ENCODE measurements around the gene C3. TPM values are rescaled to one million over a fixed set of nuclear protein-coding genes. Genes with fewer than 3 reads are reported as not detected.
A peak's percentile ranks its signal among the peaks of the same experiment; 100 is the strongest.

Gene C3
- total RNA-seq, 1 donor from 2014 or later, result 1.5 TPM

DNA sequence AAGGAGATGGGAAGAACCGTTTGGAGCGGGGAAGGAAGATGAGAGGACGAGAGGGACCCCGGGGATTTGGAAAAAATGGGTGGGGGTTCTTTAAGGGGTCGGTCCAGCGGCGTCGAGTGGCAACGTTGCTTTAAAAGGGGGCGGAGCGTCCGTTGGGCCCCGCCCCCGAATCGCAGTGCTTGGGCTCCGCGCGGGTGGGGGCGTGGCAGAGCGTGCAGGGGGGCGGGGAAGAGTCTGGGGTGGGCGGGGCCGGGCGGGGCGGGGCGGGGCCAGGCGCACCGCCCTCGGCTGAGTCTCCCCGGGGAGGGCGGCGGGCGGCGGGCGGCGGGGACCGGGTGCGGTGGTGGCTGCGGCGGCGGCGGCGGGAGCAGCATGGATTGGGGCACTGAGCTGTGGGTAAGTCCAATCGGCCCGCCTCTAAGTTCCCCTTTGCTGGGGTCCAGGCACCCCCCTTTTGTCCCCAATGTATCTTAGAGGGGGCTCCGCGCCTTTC, 19.0 kb upstream of the C3 start, which contains the start of gene TRIP10:
Gene TRIP10, plus strand, starts transcription at position 291 of the 493 bp plus-strand sequence. Its CDS starts 82 bp downstream, at position 373.
- Mint-ChIP-seq H3K9me3 (no peaks in the 10 kb centered on the region), H3K4me1 (peaks cover 56% of the 10 kb centered on the region), H3K4me3 (peak within 1 kb of the TSS; percentile 97), H3K36me3 (peaks cover 4% of the 10 kb centered on the region), H3K27ac (peak within 1 kb of the TSS; percentile 25), H3K27me3 (ENCODE audit: insufficient read depth, low read depth) (peaks cover 6% of the 10 kb centered on the region)
- H3K9ac ChIP-seq, result no peak within 1 kb of the TSS
- no peaks in the 10 kb centered on the region for H3K36me3 ChIP-seq
- peaks cover 64% of the 10 kb centered on the region for H3F3A ChIP-seq (ENCODE audit: low read depth)
- no peaks in the 10 kb centered on the region for H3K9me3 ChIP-seq (ENCODE audit: low read depth)
- no peak within 1 kb of the TSS for H3K27ac ChIP-seq
- H3K4me1 ChIP-seq, result peaks cover 47% of the 10 kb centered on the region
- no peaks in the 10 kb centered on the region for H4K20me1 ChIP-seq (ENCODE audit: low read depth)
- H3K4me3 ChIP-seq, result peak within 1 kb of the TSS; percentile 80
- peak within 1 kb of the TSS; percentile 81 for H3K4me2 ChIP-seq
- H3K27me3 ChIP-seq, result no peaks in the 10 kb centered on the region
- no peak for TF ChIP-seq EZH2phosphoT487 (IDR thresholded peaks at IDR 0.05)
- TF ChIP-seq, protein P1, sequence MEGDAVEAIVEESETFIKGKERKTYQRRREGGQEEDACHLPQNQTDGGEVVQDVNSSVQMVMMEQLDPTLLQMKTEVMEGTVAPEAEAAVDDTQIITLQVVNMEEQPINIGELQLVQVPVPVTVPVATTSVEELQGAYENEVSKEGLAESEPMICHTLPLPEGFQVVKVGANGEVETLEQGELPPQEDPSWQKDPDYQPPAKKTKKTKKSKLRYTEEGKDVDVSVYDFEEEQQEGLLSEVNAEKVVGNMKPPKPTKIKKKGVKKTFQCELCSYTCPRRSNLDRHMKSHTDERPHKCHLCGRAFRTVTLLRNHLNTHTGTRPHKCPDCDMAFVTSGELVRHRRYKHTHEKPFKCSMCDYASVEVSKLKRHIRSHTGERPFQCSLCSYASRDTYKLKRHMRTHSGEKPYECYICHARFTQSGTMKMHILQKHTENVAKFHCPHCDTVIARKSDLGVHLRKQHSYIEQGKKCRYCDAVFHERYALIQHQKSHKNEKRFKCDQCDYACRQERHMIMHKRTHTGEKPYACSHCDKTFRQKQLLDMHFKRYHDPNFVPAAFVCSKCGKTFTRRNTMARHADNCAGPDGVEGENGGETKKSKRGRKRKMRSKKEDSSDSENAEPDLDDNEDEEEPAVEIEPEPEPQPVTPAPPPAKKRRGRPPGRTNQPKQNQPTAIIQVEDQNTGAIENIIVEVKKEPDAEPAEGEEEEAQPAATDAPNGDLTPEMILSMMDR (IDR thresholded peaks at IDR 0.05), result no peak
- TF ChIP-seq EZH2 (IDR thresholded peaks at IDR 0.05), result no peak
- peak; percentile 94 for DNase-seq (ENCODE audit: low spot score)
- H3K79me2 ChIP-seq (ENCODE audit: low read depth), result peaks cover 33% of the 10 kb centered on the region
- H2AFZ ChIP-seq (replicated peaks), result peak within 1 kb of the TSS; percentile 13

DNA sequence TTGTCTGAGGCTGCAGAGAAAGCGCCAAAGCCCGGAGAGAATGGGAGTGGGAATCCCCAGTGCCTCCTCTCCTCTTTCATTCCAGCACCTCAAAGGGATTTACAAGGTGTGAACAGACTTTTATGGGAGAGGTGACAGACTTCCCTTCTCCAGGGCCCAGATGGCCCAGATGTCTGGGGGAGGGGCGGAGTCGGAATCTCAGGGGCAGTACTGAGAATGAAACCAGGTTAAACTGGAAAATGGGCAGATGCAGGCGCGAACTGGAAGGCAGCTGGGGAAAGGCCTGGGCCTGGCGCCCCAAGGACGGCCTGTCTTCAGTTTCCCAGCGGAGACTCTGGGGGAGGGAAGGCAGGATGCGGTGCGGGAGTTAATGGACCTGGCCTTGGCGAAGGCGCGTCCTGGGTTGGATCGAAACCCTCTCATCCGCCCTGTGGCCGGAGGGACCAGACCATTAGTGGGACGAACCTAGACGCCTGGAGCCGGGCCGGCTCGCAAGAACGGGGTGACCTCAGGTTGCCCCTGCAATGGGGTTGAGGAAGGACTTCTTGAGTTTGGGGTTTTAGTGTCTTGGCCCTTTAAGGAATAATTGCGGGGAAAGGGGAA, 18.4 kb upstream of the C3 start:
- H3K79me2 ChIP-seq (ENCODE audit: low read depth), result peaks cover 33% of the 10 kb centered on the region

DNA sequence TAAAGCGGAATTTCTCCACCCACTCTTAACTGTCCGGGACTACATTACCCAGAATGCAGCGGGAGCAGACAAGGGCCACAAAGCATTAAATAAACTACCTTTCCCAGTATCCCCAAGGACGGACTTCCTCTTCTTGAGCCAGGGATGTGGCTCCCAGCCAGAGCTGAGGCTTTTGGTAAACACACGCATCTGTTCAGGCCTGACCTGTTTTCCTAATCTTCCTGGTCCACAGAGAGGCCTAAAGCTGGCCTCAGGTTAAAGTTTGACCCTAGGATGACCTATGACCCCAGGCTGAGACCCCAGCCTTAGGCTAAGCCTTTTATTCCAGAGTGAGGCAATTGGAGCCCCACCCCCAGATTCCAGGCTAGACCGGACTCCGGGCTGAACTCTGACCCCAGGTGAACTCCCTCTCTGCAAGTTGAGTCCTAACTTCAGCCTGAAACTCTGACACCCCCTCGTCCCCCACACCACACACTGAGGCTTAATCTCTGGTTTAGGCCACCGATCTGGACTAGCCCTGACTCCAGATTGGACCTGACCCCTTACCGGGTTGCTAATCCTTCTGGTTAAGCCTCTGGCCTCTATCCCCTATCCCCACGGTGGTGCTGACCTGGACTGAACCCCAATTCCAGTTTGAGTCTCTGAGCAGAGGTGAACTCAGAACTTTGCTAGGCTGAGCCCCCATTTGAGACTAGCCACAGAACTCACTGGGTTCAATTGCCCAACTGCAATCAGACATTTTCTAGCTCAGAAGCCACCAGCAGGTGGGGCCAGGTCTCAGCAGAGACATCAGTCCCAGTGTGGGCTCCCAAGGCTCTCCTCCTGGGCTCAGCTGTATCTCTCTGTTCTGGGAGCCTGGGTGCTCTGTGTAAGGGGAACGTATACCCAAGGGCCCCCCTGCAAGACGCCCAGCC, 17.7 kb upstream of the C3 start:
- H3K4me3 ChIP-seq, result peak overlapping the region; percentile 26
- H3K27ac ChIP-seq, result no peak overlapping the region
- no peak for TF ChIP-seq EZH2 (IDR thresholded peaks at IDR 0.05)
- TF ChIP-seq, protein P1 (IDR thresholded peaks at IDR 0.05), result peak; percentile 64

More for the DNA sequence above, 18.4 kb upstream of the C3 start:
- H3K4me2 ChIP-seq, result peak overlapping the region; percentile 64
- H3K9ac ChIP-seq, result no peak overlapping the region
- H3K36me3 ChIP-seq, result no peaks in the 10 kb centered on the region
- no peak overlapping the region for H2AFZ ChIP-seq (replicated peaks)
- H3K27me3 ChIP-seq, result no peaks in the 10 kb centered on the region
- Mint-ChIP-seq H3K4me1 (peaks cover 51% of the 10 kb centered on the region), H3K9me3 (no peaks in the 10 kb centered on the region), H3K4me3 (peak overlapping the region; percentile 97), H3K36me3 (peaks cover 4% of the 10 kb centered on the region), H3K27ac (peak overlapping the region; percentile 25), H3K27me3 (ENCODE audit: insufficient read depth, low read depth) (peaks cover 6% of the 10 kb centered on the region)
- no peaks in the 10 kb centered on the region for H4K20me1 ChIP-seq (ENCODE audit: low read depth)
- H3F3A ChIP-seq (ENCODE audit: low read depth), result peaks cover 59% of the 10 kb centered on the region
- no peaks in the 10 kb centered on the region for H3K9me3 ChIP-seq (ENCODE audit: low read depth)
- peak; percentile 51 for DNase-seq (ENCODE audit: low spot score)
- TF ChIP-seq, protein P1 (IDR thresholded peaks at IDR 0.05), result no peak
- H3K27ac ChIP-seq, result no peak overlapping the region
- H3K4me3 ChIP-seq, result peak overlapping the region; percentile 26
- peaks cover 43% of the 10 kb centered on the region for H3K4me1 ChIP-seq

More for the DNA sequence above, 17.7 kb upstream of the C3 start:
- H3K9me3 Mint-ChIP-seq, result no peaks in the 10 kb centered on the region
- DNase-seq (ENCODE audit: low spot score), result peak; percentile 77
- no peaks in the 10 kb centered on the region for H3K36me3 ChIP-seq
- H3K4me2 ChIP-seq, result peak overlapping the region; percentile 64
- peaks cover 51% of the 10 kb centered on the region for H3F3A ChIP-seq (ENCODE audit: low read depth)
- no peaks in the 10 kb centered on the region for H4K20me1 ChIP-seq (ENCODE audit: low read depth)
- H2AFZ ChIP-seq (replicated peaks), result no peak overlapping the region
- peaks cover 6% of the 10 kb centered on the region for H3K27me3 Mint-ChIP-seq (ENCODE audit: insufficient read depth, low read depth)
- no peak overlapping the region for H3K9ac ChIP-seq
- H3K4me1 Mint-ChIP-seq, result peaks cover 44% of the 10 kb centered on the region
- no peaks in the 10 kb centered on the region for H3K27me3 ChIP-seq
- H3K9me3 ChIP-seq (ENCODE audit: low read depth), result no peaks in the 10 kb centered on the region
- H3K36me3 Mint-ChIP-seq, result no peaks in the 10 kb centered on the region
- H3K79me2 ChIP-seq (ENCODE audit: low read depth), result peaks cover 33% of the 10 kb centered on the region
- H3K4me1 ChIP-seq, result peaks cover 35% of the 10 kb centered on the region
- peak overlapping the region; percentile 97 for H3K4me3 Mint-ChIP-seq
- H3K27ac Mint-ChIP-seq, result peak overlapping the region; percentile 96
